HepG2 (cell line): Measurements from ENCODE around the gene IL1RAPL1. TPM values are rescaled to one million over a fixed set of nuclear protein-coding genes. Genes with fewer than 3 reads are reported as not detected.

Source experiments
- ATAC-seq: fragments of 200-7000 bp; cut with Tn5 transposase; 3 replicates; pipeline ENCODE4 v1.9.1; 2020; ENCODE audit warnings: mild to moderate bottlenecking, moderate library complexity
- BruUV-seq: library from RNA; stranded (reverse); fragments of 400-500 nt; replicated peaks from 2 replicates; lab custom pipeline; 2021; lab: Mats Ljungman, UMichigan
- CTCF ChIA-PET: fragments of 300-600 bp; formaldehyde crosslinking; extraction: SDS; loops from one replicate; lab custom pipeline; 2021; ENCODE audit warnings: low total read pairs, inconsistent platforms, low intra/inter-chr PET ratio; lab: Yijun Ruan, JAX
- POLR2A ChIA-PET: fragments of 350-600 bp; sonication (Branson Sonifier 250); formaldehyde crosslinking; loops from one replicate; lab custom pipeline; 2020; ENCODE audit warnings: antibody characterized with exemption, inconsistent platforms; lab: Yijun Ruan, JAX
- DNase-seq: peaks from one replicate; pipeline ENCODE4 v3.0.0-alpha.2; 2015; ENCODE audit warnings: low spot score
- FAIRE-seq: peaks from 3 replicates; lab custom pipeline; 2011; peaks lifted over from hg19 to GRCh38; lab: Jason Lieb, UNC
- H2AFZ ChIP-seq: one replicate; pipeline ENCODE4 v1.6.1; 2011; ENCODE audit warnings: low read length, inconsistent platforms
- H3K27ac ChIP-seq: fragments of 300-600 bp; 3 replicates; pipeline ENCODE4 v1.8.0; 2011; ENCODE audit warnings: mixed run types, mild to moderate bottlenecking, mixed read lengths, low read length, inconsistent platforms; ENCODE audit not compliant: insufficient read depth; ENCODE audit errors: extremely low read length
- H3K27me3 ChIP-seq, 2 experiments: fragments of 200-600 bp in 1 of 2; 2 replicates in 1 of 2; 3 replicates in 1 of 2; pipeline versions ENCODE4 v1.6.0 to v1.8.0; 2011; ENCODE audit warnings: low read length in 2 of 2, mild to moderate bottlenecking in 2 of 2, moderate library complexity in 2 of 2, inconsistent platforms in 1 of 2; ENCODE audit not compliant: insufficient read depth in 2 of 2, control insufficient read depth in 1 of 2
- H3K36me3 ChIP-seq, 2 experiments: fragments of 200-600 bp in 1 of 2; replicated peaks in 1 of 2; 2 replicates in 1 of 2; 3 replicates in 1 of 2; pipeline versions ENCODE4 v1.5.1 to v1.8.0; 2011; ENCODE audit warnings: low read length in 2 of 2, inconsistent platforms in 1 of 2; ENCODE audit not compliant: insufficient read depth in 2 of 2, control insufficient read depth in 1 of 2
- H3K4me1 ChIP-seq: 2 replicates; pipeline ENCODE4 v1.5.1; 2012; ENCODE audit warnings: low read length, inconsistent platforms; ENCODE audit not compliant: insufficient read depth
- H3K4me2 ChIP-seq: 2 replicates; pipeline ENCODE4 v1.6.0; 2011; ENCODE audit warnings: low read depth, low read length, inconsistent platforms
- H3K4me3 ChIP-seq, 3 experiments: fragments of 200-600 bp in 1 of 3; sonication (generic), shearing (Covaris generic) in 1 of 3; replicated peaks in 1 of 3; 2 replicates each; pipeline ENCODE4 v1.5.1; 2011 to 2016; ENCODE audit warnings: low read length in 3 of 3, inconsistent platforms in 2 of 3, low read depth in 2 of 3, mild to moderate bottlenecking in 2 of 3, control low read depth in 1 of 3, mixed read lengths in 1 of 3; ENCODE audit not compliant: insufficient read depth in 1 of 3
- H3K79me2 ChIP-seq: one replicate; pipeline ENCODE4 v1.6.1; 2011; ENCODE audit warnings: low read length, inconsistent platforms; ENCODE audit not compliant: insufficient read depth
- H3K9ac ChIP-seq: 2 replicates; pipeline ENCODE4 v1.6.0; 2011; ENCODE audit warnings: mild to moderate bottlenecking, low read depth, low read length, inconsistent platforms; ENCODE audit not compliant: insufficient read depth
- H3K9me3 ChIP-seq: 2 replicates; pipeline ENCODE4 v1.5.1; 2012; ENCODE audit warnings: mild to moderate bottlenecking, low read length
- H4K20me1 ChIP-seq: 2 replicates; pipeline ENCODE4 v1.6.0; 2011; ENCODE audit warnings: inconsistent platforms, mild to moderate bottlenecking, low read length, moderate library complexity; ENCODE audit not compliant: insufficient read depth
- ATF4 ChIP-seq, 2 experiments: fragments of 450-650 bp in 1 of 2; sonication (generic) in 1 of 2; formaldehyde crosslinking; IDR thresholded peaks; 2 replicates each; pipeline versions ENCODE4 v1.5.0 to v1.8.0; 2020 to 2022; ENCODE audit warnings: mild to moderate bottlenecking in 1 of 2, missing genetic modification reagents in 1 of 2
- FLYWCH1 ChIP-seq: sonication (generic); formaldehyde crosslinking; IDR thresholded peaks from 2 replicates; pipeline ENCODE4 v1.8.1; 2023; ENCODE audit warnings: mild to moderate bottlenecking, missing genetic modification reagents
- MYC ChIP-seq: sonication (generic); formaldehyde crosslinking; IDR thresholded peaks from 2 replicates; pipeline ENCODE4 v1.9.0; 2021; ENCODE audit warnings: missing genetic modification reagents, borderline replicate concordance
- POLR2G ChIP-seq: fragments of 200-400 bp; formaldehyde crosslinking; IDR thresholded peaks from 2 replicates; pipeline ENCODE4 v1.6.1; 2018; ENCODE audit warnings: mild to moderate bottlenecking, low read depth, low read length, moderate library complexity
- ZNF367 ChIP-seq: sonication (generic); formaldehyde crosslinking; IDR thresholded peaks from 2 replicates; pipeline ENCODE4 v1.4.0; 2020; ENCODE audit warnings: missing genetic modification reagents, borderline replicate concordance
- ZNF530 ChIP-seq: sonication (generic); formaldehyde crosslinking; IDR thresholded peaks from 2 replicates; pipeline ENCODE4 v1.5.0; 2020; ENCODE audit warnings: low read depth, mild to moderate bottlenecking, missing genetic modification reagents
- ZNF562 ChIP-seq: sonication (generic); formaldehyde crosslinking; IDR thresholded peaks from 2 replicates; pipeline ENCODE4 v1.8.0; 2022; ENCODE audit warnings: missing genetic modification reagents, borderline replicate concordance
- ZNF687 ChIP-seq: sonication (generic); formaldehyde crosslinking; IDR thresholded peaks from 2 replicates; pipeline ENCODE4 v1.5.1; 2020; ENCODE audit warnings: mild to moderate bottlenecking, missing genetic modification reagents, moderate library complexity
- ZNF720 ChIP-seq: sonication (generic); formaldehyde crosslinking; IDR thresholded peaks from 2 replicates; pipeline ENCODE4 v1.4.0; 2020; ENCODE audit warnings: missing genetic modification reagents
- ZNF879 ChIP-seq: sonication (generic); formaldehyde crosslinking; IDR thresholded peaks from 2 replicates; pipeline ENCODE4 v1.8.1; 2023; ENCODE audit warnings: missing genetic modification reagents
- WGBS: methylation state at CpG from one replicate; pipeline ENCODE4 v1.1.6; 2017; ENCODE audit warnings: low lambda C conversion rate; 5-methylcytosine and 5-hydroxymethylcytosine counted together
- in situ Hi-C: cut with HindIII; loops from 2 replicates; pipeline ENCODE4 v1.10.0; 2017; ENCODE audit warnings: low pct_unique_long_range_greater_than_20kb; ENCODE audit not compliant: extremely low pct_ligation_motif_present
- intact Hi-C: fragments of 100-400 bp; cut with micrococcal nuclease; formaldehyde crosslinking; loops from one replicate; pipeline ENCODE4 v1.10.0; 2022; ENCODE audit not compliant: unreplicated experiment
- polyA plus RNA-seq, 8 experiments: library from polyadenylated mRNA; depleted of rRNA in 3 of 8; stranded (reverse) in 7 of 8; unstranded in 1 of 8; fragments of >200 nt; fragmentation: Illumina TruSeq in 4 of 8; extraction: Trizol in 4 of 8; gene quantifications; 2 replicates each; pipeline versions ENCODE4 v1.2.1 to v1.2.3, GENCODE V29; 2011 to 2016; ENCODE audit warnings: low read depth in 4 of 8, missing spikeins in 1 of 8, mixed read lengths in 1 of 8; ENCODE audit not compliant: insufficient read depth in 1 of 8
- total RNA-seq, 5 experiments: library from RNA; depleted of rRNA; stranded (reverse); fragments of >200 nt; fragmentation: Illumina TruSeq; extraction: Trizol; gene quantifications; 2 replicates each; pipeline ENCODE4 v1.2.3, GENCODE V29; 2016; ENCODE audit warnings: low read depth in 1 of 5

The IL1RAPL1 gene
- total and polyA plus RNA-seq, 2 of the 13 experiments (the other 11 are each of a cell fraction or from before 2014, with no cell fraction given), result 0.04 TPM; not detected in 1

- 3% methylated on average over 2 of the region's 2 CpGs for WGBS
- no TSS peak for BruUV-seq
- H3K27ac ChIP-seq, result no peak overlapping the region
- FAIRE-seq, result no peak
- no peaks in the 10 kb centered on the region for H3K4me1 ChIP-seq
- H3K4me3 ChIP-seq, result no peak overlapping the region
- in situ Hi-C loops (no loop called here), intact Hi-C loops (no loop called here)
- no peaks in the 10 kb centered on the region for H3K9me3 ChIP-seq
- H3K79me2 ChIP-seq, result no peaks in the 10 kb centered on the region
- H3K36me3 ChIP-seq, result no peaks in the 10 kb centered on the region
- CTCF ChIA-PET, result no interaction called here
- ATAC-seq, result no peak
- H4K20me1 ChIP-seq, result no peaks in the 10 kb centered on the region
- POLR2A ChIA-PET, result no interaction called here
- H3K9ac ChIP-seq, result no peak overlapping the region
- H2AFZ ChIP-seq, result no peak overlapping the region
- H3K4me2 ChIP-seq, result no peak overlapping the region
- TF ChIP-seq ZNF367, result no peak
- DNase-seq, result no peak
- no peaks in the 10 kb centered on the region for H3K27me3 ChIP-seq
These were observed 999.9 kb downstream of the IL1RAPL1 start for GRCh38 chrX:29587107-29587506.

- TF ChIP-seq ZNF530 (CRISPR knock-in tag) (no peak), ATF4 (CRISPR knock-in tag; IDR thresholded peaks at IDR 0.05) (no peak), POLR2G (no peak), ZNF562 (CRISPR knock-in tag) (no peak), MYC (no peak), ZNF687 (no peak), FLYWCH1 (CRISPR knock-in tag) (no peak), ZNF720 (CRISPR knock-in tag) (no peak), ZNF879 (CRISPR knock-in tag) (no peak)
- ATAC-seq, result no peak
- Histone ChIP-seq H3K79me2 (no peaks in the 10 kb centered on the region), H2AFZ (no peak overlapping the region), H3K4me3 (no peak overlapping the region), H3K36me3 (no peaks in the 10 kb centered on the region), H3K4me1 (no peaks in the 10 kb centered on the region), H3K27ac (no peak overlapping the region), H3K4me2 (no peak overlapping the region), H3K27me3 (no peaks in the 10 kb centered on the region), H3K9me3 (no peaks in the 10 kb centered on the region), H3K9ac (no peak overlapping the region), H4K20me1 (no peaks in the 10 kb centered on the region)
- no peak for FAIRE-seq
- ChIA-PET POLR2A (no interaction called here), CTCF (no interaction called here)
- 0% methylated on average over 3 of the region's 3 CpGs for WGBS
- no TSS peak for BruUV-seq
- in situ Hi-C loops (no loop called here), intact Hi-C loops (no loop called here)
- DNase-seq, result no peak
These were observed 1003.7 kb downstream of the IL1RAPL1 start for GRCh38 chrX:29590921-29591320.
